Activated B cell treated with CpG ODN at 0.5 μM for 24 hours (primary cell): ENCODE results near the gene HABP4. TPM values are rescaled to one million over a fixed set of nuclear protein-coding genes. Genes with fewer than 3 reads are reported as not detected.

Source experiments
- ATAC-seq: fragments of 200-7000 bp; cut with Tn5 transposase; one replicate; pipeline ENCODE4 v1.10.0; 2021; ENCODE audit warnings: low read depth, mild to moderate bottlenecking, moderate library complexity
- CTCF ChIA-PET: fragments of 350-600 bp; sonication (Branson Sonifier 250); formaldehyde crosslinking; loops from one replicate; lab custom pipeline; 2021; ENCODE audit warnings: antibody characterized with exemption; lab: Charles Lee
- POLR2A ChIA-PET: fragments of 350-600 bp; sonication (Branson Sonifier 250); formaldehyde crosslinking; loops from one replicate; lab custom pipeline; 2021; ENCODE audit warnings: antibody characterized with exemption; lab: Charles Lee
- DNase-seq: peaks from one replicate; pipeline ENCODE4 v3.0.0; 2022
- H3K27ac Mint-ChIP-seq: one replicate; pipeline ENCODE4 v1.8.0; 2020; ENCODE audit warnings: mixed read lengths
- H3K27me3 Mint-ChIP-seq: one replicate; pipeline ENCODE4 v1.8.0; 2021; ENCODE audit warnings: mixed read lengths
- H3K36me3 Mint-ChIP-seq: one replicate; pipeline ENCODE4 v1.8.0; 2021; ENCODE audit warnings: low read depth, mixed read lengths
- H3K4me1 Mint-ChIP-seq: one replicate; pipeline ENCODE4 v1.8.0; 2021; ENCODE audit warnings: mixed read lengths
- H3K4me3 Mint-ChIP-seq: one replicate; pipeline ENCODE4 v1.8.0; 2020; ENCODE audit warnings: mild to moderate bottlenecking, mixed read lengths
- H3K9me3 Mint-ChIP-seq: one replicate; pipeline ENCODE4 v1.8.0; 2020; ENCODE audit warnings: mixed read lengths
- CTCF ChIP-seq: fragments of 200-600 bp; IDR thresholded peaks from one replicate; pipeline ENCODE4 v1.8.0; 2022; ENCODE audit warnings: antibody characterized with exemption, mild to moderate bottlenecking
- intact Hi-C: fragments of 100-400 bp; cut with micrococcal nuclease; formaldehyde crosslinking; loops from one replicate; pipeline ENCODE4 v1.15.1; 2024
- total RNA-seq: library from RNA; stranded (reverse); gene quantifications from 2 replicates; pipeline ENCODE4 v1.2.3, GENCODE V29; 2022

Gene HABP4
- total RNA-seq, 1 donor from 2014 or later, result 8.1 TPM

- Mint-ChIP-seq H3K27me3 (no peaks in the 10 kb centered on the region), H3K4me3 (peak overlapping the region; percentile 93), H3K27ac (peak overlapping the region; percentile 92), H3K9me3 (no peaks in the 10 kb centered on the region), H3K36me3 (peaks cover 2% of the 10 kb centered on the region), H3K4me1 (peaks cover 35% of the 10 kb centered on the region)
- DNase-seq (peak; percentile 68), ATAC-seq (peak; percentile 35)
- POLR2A ChIA-PET, result interaction anchor here (0.6 to 1.8 kb wide), 9 partner anchors 30 to 1214 kb away, joined by 3 to 14 read pairs (median 5); partner anchors contain the start of genes HABP4, PRXL2C, SLC35D2 and TSTD2
- CTCF ChIA-PET, result no interaction called here
- TF ChIP-seq CTCF, result no peak
- intact Hi-C loops, result loop anchor here (1.0 to 10.0 kb wide), 14 partner anchors 31 to 1838 kb away; partner anchors contain the start of genes ANP32B, ERCC6L2, HABP4 and PRXL2C
Measured at GRCh38 chr9:96418920-96419690, 30.9 kb upstream of the HABP4 start.

- peaks cover 2% of the 10 kb centered on the region for H3K36me3 Mint-ChIP-seq
- H3K4me1 Mint-ChIP-seq, result peaks cover 30% of the 10 kb centered on the region
- ChIA-PET POLR2A (interaction anchor here (0.6 to 1.8 kb wide), 6 partner anchors 30 to 236 kb away, joined by 3 to 14 read pairs (median 6); partner anchors contain the start of genes HABP4 and PRXL2C), CTCF (no interaction called here)
- H3K27ac Mint-ChIP-seq, result peak overlapping the region; percentile 92
- DNase-seq, result no peak
- peak overlapping the region; percentile 81 for H3K4me3 Mint-ChIP-seq
- H3K27me3 Mint-ChIP-seq, result no peaks in the 10 kb centered on the region
- intact Hi-C loops, result loop anchor here (5.0 to 10.0 kb wide), 8 partner anchors 92 to 1838 kb away; partner anchors contain the start of genes ANP32B, TBC1D2, TDRD7 and ZNF510
- TF ChIP-seq CTCF, result no peak
- no peaks in the 10 kb centered on the region for H3K9me3 Mint-ChIP-seq
- no peak for ATAC-seq
Measured at GRCh38 chr9:96419691-96419969, 30.3 kb upstream of the HABP4 start.

GRCh38 chr9:96420468-96421219 is 29.3 kb upstream of the HABP4 start:
- POLR2A ChIA-PET, result no interaction called here
- H3K36me3 Mint-ChIP-seq, result peaks cover 2% of the 10 kb centered on the region
- intact Hi-C loops, result no loop called here
- DNase-seq (no peak), ATAC-seq (no peak)
- CTCF ChIA-PET, result no interaction called here
- TF ChIP-seq CTCF, result no peak
- no peaks in the 10 kb centered on the region for H3K9me3 Mint-ChIP-seq
- peak overlapping the region; percentile 81 for H3K4me3 Mint-ChIP-seq
- H3K27ac Mint-ChIP-seq, result peak overlapping the region; percentile 92
- peaks cover 29% of the 10 kb centered on the region for H3K4me1 Mint-ChIP-seq
- H3K27me3 Mint-ChIP-seq, result no peaks in the 10 kb centered on the region

- ATAC-seq, result no peak
- H3K36me3 Mint-ChIP-seq, result peaks cover 2% of the 10 kb centered on the region
- H3K27ac Mint-ChIP-seq, result no peak overlapping the region
- DNase-seq, result no peak
- POLR2A ChIA-PET, result interaction anchor here (1.3 kb wide), 1 partner anchor 26 kb away, joined by 3 read pairs; the partner anchor contains the start of gene HABP4
- H3K4me1 Mint-ChIP-seq, result peaks cover 22% of the 10 kb centered on the region
- intact Hi-C loops, result no loop called here
- H3K9me3 Mint-ChIP-seq, result no peaks in the 10 kb centered on the region
- TF ChIP-seq CTCF, result no peak
- H3K27me3 Mint-ChIP-seq, result no peaks in the 10 kb centered on the region
- CTCF ChIA-PET, result no interaction called here
- no peak overlapping the region for H3K4me3 Mint-ChIP-seq
Measured at GRCh38 chr9:96423322-96423984, 26.5 kb upstream of the HABP4 start.
